Measurements from ENCODE around the gene ALK.
"Not testable (repeated sequence)": the region's sequence is repeated elsewhere in the genome, so short reads cannot be mapped to it uniquely, and the experiment has no call there.

ALK gene

GRCh38 chr2:29755233-29755632 is 166.2 kb downstream of the ALK start:
- DNase-seq (ENCODE audit: low read depth): no peak

GRCh38 chr2:29753671-29754444 is 167.5 kb downstream of the ALK start:
- peak; percentile 20 for DNase-seq (ENCODE audit: low read depth)

- no peak for DNase-seq (ENCODE audit: low read depth)
These were observed 170.0 kb downstream of the ALK start for GRCh38 chr2:29751390-29751789.

- DNase-seq (ENCODE audit: low read depth): not testable (repeated sequence)
These were observed 170.9 kb downstream of the ALK start for GRCh38 chr2:29750463-29750862.

- no peak for DNase-seq (ENCODE audit: low read depth)
These were observed 171.5 kb downstream of the ALK start for GRCh38 chr2:29749843-29750242.

GRCh38 chr2:29749041-29749440 is 172.3 kb downstream of the ALK start:
- no peak for DNase-seq (ENCODE audit: low read depth)

- peak; percentile 68 for DNase-seq (ENCODE audit: low read depth)
These were observed 173.5 kb downstream of the ALK start for GRCh38 chr2:29747786-29748470.

- no peak for DNase-seq (ENCODE audit: low read depth)
These were observed 176.4 kb downstream of the ALK start for GRCh38 chr2:29744976-29745375.

GRCh38 chr2:29743516-29743915 is 177.9 kb downstream of the ALK start:
- no peak for DNase-seq (ENCODE audit: low read depth)

GRCh38 chr2:29742656-29743055 is 178.7 kb downstream of the ALK start:
- no peak for DNase-seq (ENCODE audit: low read depth)

- DNase-seq (ENCODE audit: low read depth): no peak
These were observed 180.3 kb downstream of the ALK start for GRCh38 chr2:29741132-29741531.

- no peak for DNase-seq (ENCODE audit: low read depth)
These were observed 187.4 kb downstream of the ALK start for GRCh38 chr2:29733965-29734364.

- DNase-seq (ENCODE audit: low read depth): no peak
These were observed 188.2 kb downstream of the ALK start for GRCh38 chr2:29733213-29733612.

GRCh38 chr2:29731948-29732347 is 189.4 kb downstream of the ALK start:
- DNase-seq (ENCODE audit: low read depth): no peak

GRCh38 chr2:29729932-29730331 is 191.5 kb downstream of the ALK start:
- DNase-seq (ENCODE audit: low read depth): no peak

- DNase-seq (ENCODE audit: low read depth): no peak
These were observed 192.0 kb downstream of the ALK start for GRCh38 chr2:29729401-29729800.

GRCh38 chr2:29726976-29727375 is 194.4 kb downstream of the ALK start:
- no peak for DNase-seq (ENCODE audit: low read depth)

GRCh38 chr2:29725610-29726009 is 195.8 kb downstream of the ALK start:
- DNase-seq (ENCODE audit: low read depth): no peak

GRCh38 chr2:29724282-29724681 is 197.1 kb downstream of the ALK start:
- DNase-seq (ENCODE audit: low read depth): no peak

GRCh38 chr2:29723255-29724001 is 198.0 kb downstream of the ALK start:
- no peak for DNase-seq (ENCODE audit: low read depth)

- no peak for DNase-seq (ENCODE audit: low read depth)
These were observed 201.7 kb downstream of the ALK start for GRCh38 chr2:29719639-29720038.

GRCh38 chr2:29718076-29718686 is 203.2 kb downstream of the ALK start:
- no peak for DNase-seq (ENCODE audit: low read depth)

- no peak for DNase-seq (ENCODE audit: low read depth)
These were observed 205.7 kb downstream of the ALK start for GRCh38 chr2:29715655-29716054.

Data from non-pigmented ciliary epithelial cell (primary cell).